CD4-positive, alpha-beta T cell treated with Interleukin-2 at 100 ng/mL for 4 hours (primary cell): ENCODE results near the gene DDR1.
A peak's percentile ranks its signal among the peaks of the same experiment; 100 is the strongest.

Source experiments
- DNase-seq: peaks from one replicate; pipeline ENCODE4 v3.0.0-alpha.2; 2020; ENCODE audit warnings: low spot score

The DDR1 gene

GRCh38 chr6:30881392-30882203 lies 2.7 kb upstream of the DDR1 start:
- no peak for DNase-seq

GRCh38 chr6:30882204-30882758 lies 2.0 kb upstream of the DDR1 start:
- DNase-seq, result no peak

- DNase-seq, result no peak
Observed at GRCh38 chr6:30882759-30883684, 1.3 kb upstream of the DDR1 start.

- peak; percentile 22 for DNase-seq
Observed at GRCh38 chr6:30884521-30885480, 482 bp downstream of the DDR1 start.

GRCh38 chr6:30885481-30885998 lies 1.2 kb downstream of the DDR1 start:
- DNase-seq, result no peak

- peak; percentile 14 for DNase-seq
Observed at GRCh38 chr6:30885999-30886896, 1.9 kb downstream of the DDR1 start.

- DNase-seq, result no peak
Observed at GRCh38 chr6:30886897-30887255, 2.6 kb downstream of the DDR1 start.

- DNase-seq, result no peak
Observed at GRCh38 chr6:30887901-30888815, 3.8 kb downstream of the DDR1 start.

- DNase-seq, result no peak
Observed at GRCh38 chr6:30888816-30889495, 4.6 kb downstream of the DDR1 start.

- no peak for DNase-seq
Observed at GRCh38 chr6:30889496-30889885, 5.2 kb downstream of the DDR1 start.

GRCh38 chr6:30889921-30890645 lies 5.8 kb downstream of the DDR1 start:
- no peak for DNase-seq

- no peak for DNase-seq
Observed at GRCh38 chr6:30890646-30891449, 6.5 kb downstream of the DDR1 start.

- no peak for DNase-seq
Observed at GRCh38 chr6:30891450-30891723, 7.1 kb downstream of the DDR1 start.

GRCh38 chr6:30891816-30892538 lies 7.7 kb downstream of the DDR1 start:
- DNase-seq, result no peak

- DNase-seq, result no peak
Observed at GRCh38 chr6:30893001-30893591, 8.8 kb downstream of the DDR1 start.

- DNase-seq, result no peak
Observed at GRCh38 chr6:30893666-30894065, 9.3 kb downstream of the DDR1 start.
